Neural progenitor cell (in vitro differentiated cells): ENCODE data around the gene SCAF8. TPM values are rescaled to one million over a fixed set of nuclear protein-coding genes. Genes with fewer than 3 reads are reported as not detected.

Experiments
- DNase-seq: peaks from one replicate; pipeline ENCODE4 v3.0.0-alpha.2; 2016; ENCODE audit warnings: low spot score
- H2AFZ ChIP-seq: fragments of 200-600 bp; sonication (generic); replicated peaks from 2 replicates; pipeline ENCODE4 v1.6.1; 2016; ENCODE audit warnings: antibody characterized with exemption
- H3F3A ChIP-seq: fragments of 200-600 bp; sonication (generic); 2 replicates; pipeline ENCODE4 v1.6.1; 2016; ENCODE audit warnings: antibody characterized with exemption, low read depth
- H3K27ac ChIP-seq: fragments of 200-600 bp; sonication (generic); 2 replicates; pipeline ENCODE4 v1.5.1; 2016; ENCODE audit warnings: mild to moderate bottlenecking
- H3K27me3 ChIP-seq: fragments of 200-600 bp; sonication (generic); 2 replicates; pipeline ENCODE4 v1.6.1; 2016; ENCODE audit warnings: mild to moderate bottlenecking, moderate library complexity
- H3K36me3 ChIP-seq: fragments of 200-600 bp; sonication (generic); 2 replicates; pipeline ENCODE4 v1.5.1; 2016
- H3K4me1 ChIP-seq: fragments of 200-600 bp; sonication (generic); 2 replicates; pipeline ENCODE4 v1.6.1; 2016; ENCODE audit warnings: mixed run types
- H3K4me2 ChIP-seq: fragments of 200-600 bp; sonication (generic); 2 replicates; pipeline ENCODE4 v1.6.1; 2016
- H3K4me3 ChIP-seq: fragments of 200-600 bp; sonication (generic); 2 replicates; pipeline ENCODE4 v1.5.1; 2016
- H3K79me2 ChIP-seq: fragments of 200-600 bp; sonication (generic); 2 replicates; pipeline ENCODE4 v1.6.1; 2016; ENCODE audit warnings: low read depth
- H3K9ac ChIP-seq: fragments of 200-600 bp; sonication (generic); 2 replicates; pipeline ENCODE4 v1.6.1; 2016
- H3K9me3 ChIP-seq: fragments of 200-600 bp; sonication (generic); 2 replicates; pipeline ENCODE4 v1.5.1; 2016; ENCODE audit warnings: low read depth
- H4K20me1 ChIP-seq: fragments of 200-600 bp; sonication (generic); 2 replicates; pipeline ENCODE4 v1.6.1; 2016; ENCODE audit warnings: low read depth
- H3K27ac Mint-ChIP-seq: 3 replicates; pipeline ENCODE4 v1.8.0; 2021; ENCODE audit warnings: mixed read lengths
- H3K27me3 Mint-ChIP-seq: 2 replicates; pipeline ENCODE4 v1.8.0; 2022; ENCODE audit warnings: low read depth, mild to moderate bottlenecking, inconsistent platforms, moderate library complexity, mixed read lengths; ENCODE audit not compliant: insufficient read depth
- H3K36me3 Mint-ChIP-seq: 3 replicates; pipeline ENCODE4 v1.8.0; 2021; ENCODE audit warnings: mixed read lengths
- H3K4me1 Mint-ChIP-seq: 3 replicates; pipeline ENCODE4 v1.8.0; 2021; ENCODE audit warnings: mixed read lengths
- H3K4me3 Mint-ChIP-seq: 3 replicates; pipeline ENCODE4 v1.8.0; 2021; ENCODE audit warnings: mild to moderate bottlenecking, moderate library complexity, mixed read lengths
- H3K9me3 Mint-ChIP-seq: 3 replicates; pipeline ENCODE4 v1.8.0; 2020; ENCODE audit warnings: mixed read lengths
- CTCF ChIP-seq: fragments of 200-600 bp; sonication (generic); IDR thresholded peaks from 2 replicates; pipeline ENCODE4 v1.5.1; 2017; ENCODE audit warnings: antibody characterized with exemption, mild to moderate bottlenecking
- EZH2 ChIP-seq: fragments of 200-600 bp; sonication (generic); IDR thresholded peaks from 2 replicates; pipeline ENCODE4 v1.6.1; 2017; ENCODE audit warnings: antibody characterized with exemption, mild to moderate bottlenecking, moderate library complexity
- EZH2phosphoT487 ChIP-seq: fragments of 200-600 bp; sonication (generic); IDR thresholded peaks from 2 replicates; pipeline ENCODE4 v1.6.1; 2017; ENCODE audit warnings: antibody characterized with exemption
- total RNA-seq: library from RNA; depleted of rRNA; stranded (reverse); fragments of >200 nt; gene quantifications from 2 replicates; pipeline ENCODE4 v1.2.3, GENCODE V29; 2015; ENCODE audit warnings: low replicate concordance

Gene SCAF8
- total RNA-seq, 1 donor from 2014 or later: 62.1 TPM

- peaks cover 25% of the 10 kb centered on the region for H4K20me1 ChIP-seq
- H3K4me3 ChIP-seq: no peak overlapping the region
- H2AFZ ChIP-seq: peak overlapping the region; percentile 4
- no peaks in the 10 kb centered on the region for H3K36me3 ChIP-seq
- Mint-ChIP-seq H3K27ac (peak overlapping the region; percentile 92), H3K9me3 (no peaks in the 10 kb centered on the region), H3K4me1 (peaks cover 27% of the 10 kb centered on the region), H3K4me3 (peak overlapping the region; percentile 74), H3K36me3 (peaks cover 7% of the 10 kb centered on the region), H3K27me3 (peaks cover 4% of the 10 kb centered on the region)
- no peak for DNase-seq
- TF ChIP-seq EZH2phosphoT487: no peak
- no peak for TF ChIP-seq EZH2
- no peak for TF ChIP-seq CTCF
- H3F3A ChIP-seq: peaks cover 21% of the 10 kb centered on the region
- peak overlapping the region; percentile 82 for H3K4me2 ChIP-seq
- H3K27ac ChIP-seq: peak overlapping the region; percentile 99
- peaks cover 35% of the 10 kb centered on the region for H3K79me2 ChIP-seq
- H3K4me1 ChIP-seq: peaks cover 21% of the 10 kb centered on the region
- no peaks in the 10 kb centered on the region for H3K27me3 ChIP-seq
- no peak overlapping the region for H3K9ac ChIP-seq
- H3K9me3 ChIP-seq: no peaks in the 10 kb centered on the region
Observed at GRCh38 chr6:154731296-154732218, 1.7 kb upstream of the SCAF8 start.

- Histone ChIP-seq H3K4me1 (peaks cover 21% of the 10 kb centered on the region), H3K27me3 (no peaks in the 10 kb centered on the region), H3F3A (peaks cover 21% of the 10 kb centered on the region), H4K20me1 (peaks cover 36% of the 10 kb centered on the region), H3K9me3 (no peaks in the 10 kb centered on the region), H3K36me3 (no peaks in the 10 kb centered on the region), H3K4me2 (peak overlapping the region; percentile 82), H3K9ac (peak overlapping the region; percentile 47), H3K4me3 (peak overlapping the region; percentile 95), H2AFZ (peak overlapping the region; percentile 84), H3K79me2 (peaks cover 46% of the 10 kb centered on the region), H3K27ac (peak overlapping the region; percentile 99)
- Mint-ChIP-seq H3K4me3 (peak overlapping the region; percentile 90), H3K9me3 (no peaks in the 10 kb centered on the region), H3K27ac (peak overlapping the region; percentile 92), H3K4me1 (peaks cover 35% of the 10 kb centered on the region), H3K27me3 (no peaks in the 10 kb centered on the region), H3K36me3 (peaks cover 8% of the 10 kb centered on the region)
- DNase-seq: peak; percentile 74
- no peak for TF ChIP-seq EZH2phosphoT487
- peak; percentile 52 for TF ChIP-seq EZH2
- TF ChIP-seq CTCF: no peak
Observed at GRCh38 chr6:154732538-154733182, 556 bp upstream of the SCAF8 start.

DNA sequence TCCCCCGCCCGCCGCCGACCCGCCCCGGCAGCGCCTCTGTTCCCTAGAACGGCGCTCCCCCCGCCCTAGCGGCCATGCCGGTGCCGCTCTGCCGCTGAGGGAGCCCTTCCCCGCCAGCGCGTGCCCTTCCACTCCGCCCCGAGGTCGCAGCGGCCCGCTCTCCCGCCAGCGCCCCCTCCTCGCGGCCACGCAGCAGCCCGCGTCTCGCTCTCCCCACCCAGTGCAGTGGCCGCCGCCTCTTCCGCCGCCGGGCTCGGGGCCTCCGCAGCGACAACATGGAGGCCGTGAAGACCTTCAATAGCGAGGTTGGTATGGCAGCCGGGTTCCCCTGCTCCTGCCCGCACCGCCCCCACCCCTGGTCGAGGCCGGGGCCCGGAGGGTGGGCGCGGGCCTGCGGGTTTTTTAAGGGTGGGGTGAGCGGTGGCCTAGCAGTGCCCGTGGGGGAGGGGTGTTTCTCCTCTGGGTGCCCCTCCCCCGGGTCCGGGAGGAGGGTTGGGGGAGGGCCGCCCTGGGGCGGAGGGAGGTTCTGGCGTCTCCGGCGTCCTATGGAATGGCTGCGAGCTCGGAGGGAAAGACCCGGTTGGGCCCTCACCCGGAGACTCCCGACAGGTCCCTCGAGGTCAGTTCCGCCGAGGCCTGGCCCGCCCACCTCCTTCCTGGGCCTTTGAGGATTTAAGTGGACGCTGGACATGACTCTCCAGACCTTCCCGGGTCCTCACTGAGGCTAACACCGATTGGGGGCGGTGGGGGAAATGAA lies 588 bp downstream of the SCAF8 start:
- peak overlapping the region; percentile 96 for H3K27ac Mint-ChIP-seq
- H2AFZ ChIP-seq: peak overlapping the region; percentile 57
- H3K27me3 ChIP-seq: no peaks in the 10 kb centered on the region
- peaks cover 47% of the 10 kb centered on the region for H4K20me1 ChIP-seq
- peak overlapping the region; percentile 95 for H3K4me3 ChIP-seq
- H3K27ac ChIP-seq: peak overlapping the region; percentile 99
- peak overlapping the region; percentile 98 for H3K9ac ChIP-seq
- peak; percentile 96 for DNase-seq
- H3K36me3 ChIP-seq: no peaks in the 10 kb centered on the region
- H3K79me2 ChIP-seq: peaks cover 57% of the 10 kb centered on the region
- peak overlapping the region; percentile 80 for H3K4me2 ChIP-seq
- H3K4me1 Mint-ChIP-seq: peaks cover 43% of the 10 kb centered on the region
- H3K4me3 Mint-ChIP-seq: peak overlapping the region; percentile 92
- H3K27me3 Mint-ChIP-seq: no peaks in the 10 kb centered on the region
- peaks cover 21% of the 10 kb centered on the region for H3F3A ChIP-seq
- peaks cover 31% of the 10 kb centered on the region for H3K4me1 ChIP-seq
- TF ChIP-seq EZH2: no peak
- no peak for TF ChIP-seq EZH2phosphoT487
- TF ChIP-seq CTCF: no peak
- H3K9me3 ChIP-seq: no peaks in the 10 kb centered on the region
- H3K9me3 Mint-ChIP-seq: no peaks in the 10 kb centered on the region
- peaks cover 8% of the 10 kb centered on the region for H3K36me3 Mint-ChIP-seq
